Erythroblast (primary cell): ENCODE results near the gene FOXP1.

Experiments used
- GATA1 ChIP-seq: IDR thresholded peaks from 2 replicates; pipeline ENCODE4 v1.6.1; 2011; ENCODE audit warnings: low read depth, mild to moderate bottlenecking, control low read depth, low read length, moderate library complexity
- POLR2A ChIP-seq: IDR thresholded peaks from 2 replicates; pipeline ENCODE4 v1.6.1; 2011; ENCODE audit warnings: mild to moderate bottlenecking, low read length

GRCh38 chr3:71277341-71277740, 306.2 kb downstream of the FOXP1 start:
- TF ChIP-seq POLR2A = no peak
- no peak for TF ChIP-seq GATA1
